Activated T-cell treated with anti-CD3 and anti-CD28 coated beads, Interleukin-2, amount 50 U/mL, for 1 hour (primary cell): ENCODE measurements around the gene NT5C2.
"Not testable (repeated sequence)": the region's sequence is repeated elsewhere in the genome, so short reads cannot be mapped to it uniquely, and the experiment has no call there.

Experiments used
- DNase-seq: peaks from one replicate; pipeline ENCODE4 v3.0.0-alpha.2; 2020

The NT5C2 gene

GRCh38 chr10:103193107-103193819 lies at the start of gene NT5C2:
Gene NT5C2 (minus strand): TSS chr10:103193272. CDS start chr10:103174958, 18,314 bp downstream.
- DNase-seq, result peak; percentile 82

DNA sequence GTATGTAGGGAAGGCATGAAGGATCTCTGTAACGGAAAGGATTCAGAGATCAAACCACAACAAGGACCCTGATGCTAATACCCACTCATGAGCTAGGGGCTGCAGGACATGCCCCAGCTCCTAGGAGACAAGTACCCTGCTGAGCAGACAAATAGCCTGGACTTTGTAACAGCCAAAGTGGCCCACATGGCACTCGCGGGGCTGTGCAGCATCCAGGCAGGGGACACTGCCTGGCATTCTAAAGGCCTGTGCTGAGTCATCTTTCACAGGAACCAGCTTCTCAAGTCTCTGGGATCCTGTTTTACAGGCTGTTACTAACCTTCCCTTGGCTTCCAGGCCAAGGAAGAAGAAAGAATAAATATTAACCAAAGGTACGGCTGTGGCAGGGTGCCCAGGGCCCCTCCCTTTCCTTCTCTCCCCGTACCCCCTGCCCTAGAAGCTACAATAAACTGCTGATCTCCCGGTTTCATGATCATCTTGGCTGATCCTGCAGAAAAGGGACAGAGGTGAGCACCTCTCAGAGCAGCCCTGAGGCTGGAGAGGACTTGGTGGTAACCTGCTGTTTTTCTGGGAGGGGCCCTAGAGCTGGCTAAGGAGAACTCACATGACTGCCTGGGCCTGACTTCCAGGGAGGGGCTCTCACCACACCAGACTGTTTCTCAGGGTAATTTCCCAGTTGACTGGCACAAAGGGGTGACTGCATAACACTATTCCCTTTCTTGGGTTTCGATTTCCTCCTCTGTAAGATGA lies 48.4 kb upstream of the NT5C2 start:
- DNase-seq, result no peak

DNA sequence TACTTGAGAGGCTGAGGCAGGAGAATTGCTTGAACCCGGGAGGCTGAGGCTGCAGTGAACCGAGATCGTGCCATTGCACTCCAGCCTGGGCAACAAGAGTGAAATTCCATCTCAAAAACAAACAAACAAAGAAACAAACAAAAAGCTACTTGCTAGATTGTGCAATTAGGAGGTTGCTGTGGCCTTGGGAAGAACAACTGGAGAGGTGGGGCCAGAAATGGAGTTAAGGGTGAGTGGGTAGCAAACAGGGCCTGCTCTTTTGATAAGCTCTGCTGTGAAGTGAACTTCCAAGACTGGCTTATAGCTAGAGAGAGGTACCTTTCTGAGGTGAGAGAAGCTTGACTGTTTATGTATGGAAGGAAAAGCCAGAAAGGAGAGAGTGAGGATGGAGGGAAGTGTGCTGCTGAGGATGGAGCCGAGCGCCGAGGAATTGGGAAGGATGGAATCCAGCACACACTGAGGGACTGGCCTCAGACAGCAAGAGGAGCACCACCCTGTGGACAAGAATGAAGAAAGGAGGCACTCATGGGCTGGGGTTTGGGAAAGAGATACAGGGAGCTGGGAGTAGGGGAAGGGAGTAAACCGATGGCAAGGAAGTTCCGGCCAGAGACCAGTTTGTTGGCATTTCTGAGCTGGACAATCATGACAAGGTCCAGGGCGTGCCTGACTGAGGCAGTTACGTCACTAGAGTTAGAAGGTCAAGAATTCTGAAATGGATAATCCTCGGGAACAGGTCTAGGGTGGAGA lies 45.6 kb upstream of the NT5C2 start:
- DNase-seq, result no peak

- DNase-seq, result no peak
These were observed 42.7 kb upstream of the NT5C2 start for GRCh38 chr10:103235775-103236174.

GRCh38 chr10:103232772-103233488 lies 39.9 kb upstream of the NT5C2 start:
- DNase-seq, result no peak

GRCh38 chr10:103232131-103232673 lies 39.1 kb upstream of the NT5C2 start:
- DNase-seq, result no peak

DNA sequence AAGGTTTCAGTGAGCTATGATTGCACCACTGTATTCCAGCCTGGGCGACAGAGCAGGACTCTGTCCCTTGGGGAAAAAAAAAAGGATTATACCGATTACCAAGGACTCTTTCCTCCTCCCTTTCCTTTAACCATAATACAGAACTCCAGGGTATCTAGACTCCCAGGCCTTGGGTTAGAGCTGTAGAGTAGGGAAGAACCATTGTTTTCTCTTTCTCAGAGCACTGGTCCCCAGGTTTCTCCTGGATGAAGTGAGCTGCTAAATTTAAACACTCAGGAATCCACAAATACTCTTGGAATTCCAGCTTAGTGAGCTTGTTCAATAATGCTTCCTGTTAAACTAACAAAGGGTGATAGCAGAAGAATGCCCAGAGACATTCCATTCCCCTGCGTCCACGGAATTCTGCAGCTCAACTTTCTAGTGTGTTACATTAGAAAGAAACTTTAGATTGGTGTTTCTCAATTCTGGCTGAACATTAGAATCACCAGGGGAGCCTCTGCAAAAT lies 38.0 kb upstream of the NT5C2 start:
- DNase-seq, result no peak

- no peak for DNase-seq
These were observed 34.3 kb upstream of the NT5C2 start for GRCh38 chr10:103227416-103227815.

DNA sequence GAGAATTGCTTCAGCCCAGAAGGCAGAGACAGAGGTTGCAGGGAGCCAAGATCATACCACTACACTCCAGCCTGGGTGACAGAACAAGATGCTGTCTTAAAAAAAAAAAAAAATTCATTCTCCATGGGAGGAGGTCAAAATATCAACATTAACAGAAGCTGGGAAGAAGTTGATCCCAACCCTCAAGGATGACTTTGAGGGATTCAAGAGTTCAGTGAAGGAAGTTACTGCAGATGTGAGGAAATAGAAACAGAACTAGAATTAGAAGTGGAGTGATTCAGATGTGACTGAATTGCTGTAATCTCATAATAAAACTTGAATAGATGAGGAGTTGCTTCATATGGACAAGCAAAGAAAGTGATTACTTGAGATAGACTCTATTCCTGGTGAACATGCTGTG lies 32.9 kb upstream of the NT5C2 start:
- DNase-seq, result no peak

GRCh38 chr10:103224721-103225120 lies 31.6 kb upstream of the NT5C2 start:
- not testable (repeated sequence) for DNase-seq

GRCh38 chr10:103224133-103224532 lies 31.1 kb upstream of the NT5C2 start:
- DNase-seq, result no peak

GRCh38 chr10:103216362-103216761 lies 23.3 kb upstream of the NT5C2 start:
- not testable (repeated sequence) for DNase-seq

DNA sequence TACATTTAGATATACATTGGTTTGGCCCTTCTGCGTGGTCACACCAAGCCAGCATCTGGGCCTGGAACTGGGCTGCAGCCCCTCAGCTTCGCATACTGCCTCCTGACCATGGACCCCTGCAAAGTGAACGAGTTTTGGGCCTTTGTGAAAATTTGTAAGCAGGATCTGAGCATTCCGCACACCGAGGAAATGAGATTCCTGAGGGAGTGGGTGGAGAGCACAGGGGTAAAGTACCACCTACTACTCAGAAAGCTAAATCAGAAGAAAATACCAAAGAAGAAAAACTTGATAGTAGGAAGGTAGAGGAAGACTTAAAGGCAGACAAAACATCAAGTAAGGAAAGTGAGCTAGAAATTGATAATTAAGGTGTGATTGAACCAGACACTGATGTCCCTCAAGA lies 22.5 kb upstream of the NT5C2 start:
- DNase-seq, result no peak

- not testable (repeated sequence) for DNase-seq
These were observed 17.2 kb upstream of the NT5C2 start for GRCh38 chr10:103210262-103210661.

- not testable (repeated sequence) for DNase-seq
These were observed 14.6 kb upstream of the NT5C2 start for GRCh38 chr10:103207643-103208042.

GRCh38 chr10:103207141-103207540 lies 14.1 kb upstream of the NT5C2 start:
- no peak for DNase-seq

- not testable (repeated sequence) for DNase-seq
These were observed 13.6 kb upstream of the NT5C2 start for GRCh38 chr10:103206715-103207114.

DNA sequence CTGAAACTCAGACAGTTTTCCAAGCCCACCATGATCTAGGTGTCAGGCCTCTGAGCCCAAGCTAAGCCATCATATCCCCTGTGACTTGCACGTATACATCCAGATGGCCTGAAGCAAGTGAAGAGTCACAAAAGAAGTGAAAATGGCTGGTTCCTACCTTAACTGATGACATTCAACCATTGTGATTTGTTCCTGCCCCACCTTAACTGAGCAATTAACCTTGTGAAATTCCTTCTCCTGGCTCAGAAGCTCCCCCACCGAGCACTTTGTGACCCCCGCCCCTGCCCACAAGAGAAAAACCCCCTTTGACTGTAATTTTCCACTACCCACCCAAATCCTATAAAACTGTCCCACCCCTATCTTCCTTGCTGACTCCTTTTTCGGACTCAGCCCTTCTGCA lies 12.3 kb upstream of the NT5C2 start:
- not testable (repeated sequence) for DNase-seq

GRCh38 chr10:103204353-103205255 lies 11.5 kb upstream of the NT5C2 start:
- no peak for DNase-seq

GRCh38 chr10:103203466-103203865 lies 10.4 kb upstream of the NT5C2 start:
- no peak for DNase-seq

GRCh38 chr10:103202319-103202718 lies 9.2 kb upstream of the NT5C2 start:
- no peak for DNase-seq
